Type B pancreatic cell (in vitro differentiated cells): Measurements from ENCODE around the gene GPA33. TPM values are rescaled to one million over a fixed set of nuclear protein-coding genes. Genes with fewer than 3 reads are reported as not detected.

ENCODE experiments used
- DNase-seq: peaks from one replicate; pipeline ENCODE4 v3.0.0; 2021; ENCODE audit warnings: mixed read lengths; ENCODE audit not compliant: unreplicated experiment; ENCODE audit errors: extremely low spot score
- H3K27ac Mint-ChIP-seq: 2 replicates; pipeline ENCODE4 v1.8.0; 2021; ENCODE audit warnings: mild to moderate bottlenecking, mixed read lengths
- H3K27me3 Mint-ChIP-seq: 2 replicates; pipeline ENCODE4 v1.8.0; 2021; ENCODE audit warnings: mixed read lengths
- H3K36me3 Mint-ChIP-seq: 2 replicates; pipeline ENCODE4 v1.8.0; 2021; ENCODE audit warnings: mixed read lengths
- H3K4me1 Mint-ChIP-seq: one replicate; pipeline ENCODE4 v1.8.0; 2021; ENCODE audit warnings: mixed read lengths; ENCODE audit not compliant: unreplicated experiment
- H3K4me3 Mint-ChIP-seq: 2 replicates; pipeline ENCODE4 v1.8.0; 2021; ENCODE audit warnings: mild to moderate bottlenecking, mixed read lengths
- H3K9me3 Mint-ChIP-seq: 2 replicates; pipeline ENCODE4 v1.8.0; 2021; ENCODE audit warnings: mixed read lengths
- CTCF ChIP-seq: fragments of 200-600 bp; sonication (generic); conservative IDR thresholded peaks from 2 replicates; pipeline ENCODE4 v1.5.0; 2021; ENCODE audit warnings: antibody characterized with exemption, mild to moderate bottlenecking
- total RNA-seq: library from RNA; stranded (reverse); gene quantifications from 2 replicates; pipeline ENCODE4 v1.2.1, GENCODE V29; 2021; ENCODE audit warnings: low replicate concordance

GPA33 gene
- total RNA-seq, 1 donor from 2014 or later = 0.68 TPM

GRCh38 chr1:167013108-167013929, 76.9 kb downstream of the GPA33 start:
- Mint-ChIP-seq H3K27me3 (peaks cover 29% of the 10 kb centered on the region), H3K9me3 (peaks cover 5% of the 10 kb centered on the region), H3K36me3 (no peaks in the 10 kb centered on the region), H3K4me1 (no peaks in the 10 kb centered on the region), H3K4me3 (no peak overlapping the region), H3K27ac (no peak overlapping the region)
- no peak for TF ChIP-seq CTCF
- no peak for DNase-seq

GRCh38 chr1:167012570-167012969, 77.6 kb downstream of the GPA33 start:
- Mint-ChIP-seq H3K9me3 (peaks cover 5% of the 10 kb centered on the region), H3K27ac (no peak overlapping the region), H3K4me3 (no peak overlapping the region), H3K36me3 (no peaks in the 10 kb centered on the region), H3K27me3 (peaks cover 29% of the 10 kb centered on the region), H3K4me1 (no peaks in the 10 kb centered on the region)
- TF ChIP-seq CTCF = no peak
- DNase-seq = no peak

- Mint-ChIP-seq H3K36me3 (no peaks in the 10 kb centered on the region), H3K9me3 (peaks cover 5% of the 10 kb centered on the region), H3K4me1 (no peaks in the 10 kb centered on the region), H3K4me3 (no peak overlapping the region), H3K27me3 (peaks cover 29% of the 10 kb centered on the region), H3K27ac (no peak overlapping the region)
- no peak for TF ChIP-seq CTCF
- no peak for DNase-seq
Measured at GRCh38 chr1:167011560-167012191, 78.5 kb downstream of the GPA33 start.

GRCh38 chr1:167003711-167004110, 86.5 kb downstream of the GPA33 start:
- no peak for DNase-seq
- H3K27ac Mint-ChIP-seq = no peak overlapping the region
- TF ChIP-seq CTCF = no peak
- H3K27me3 Mint-ChIP-seq = peaks cover 3% of the 10 kb centered on the region
- H3K9me3 Mint-ChIP-seq = peaks cover 4% of the 10 kb centered on the region
- H3K36me3 Mint-ChIP-seq = no peaks in the 10 kb centered on the region
- H3K4me3 Mint-ChIP-seq = no peak overlapping the region
- H3K4me1 Mint-ChIP-seq = no peaks in the 10 kb centered on the region

Other genes starting within 250 kb of the GPA33 start
- 12.4 and 18.4 TPM in 2 replicates for gene TADA1, start 214.1 kb downstream of the GPA33 start, total RNA-seq
- gene ILDR2, start 114.8 kb downstream of the GPA33 start, total RNA-seq = 0.24 and 48.7 TPM in 2 replicates
- gene MAEL, start 101.1 kb downstream of the GPA33 start, total RNA-seq = 0.41 TPM in 1 of 2 replicates, not detected in the other
- gene STYXL2, start 3.7 kb upstream of the GPA33 start, total RNA-seq = not detected in 2 replicates
- gene POU2F1, start 130.5 kb upstream of the GPA33 start, total RNA-seq = 18.1 and 24.2 TPM in 2 replicates